ENCODE data around the gene FHIT.

- no peak for TF ChIP-seq CEBPB (IDR thresholded peaks at IDR 0.05; ENCODE audit: low read depth, low read length)
- TF ChIP-seq CTCF (conservative IDR thresholded peaks at IDR 0.05; ENCODE audit: low read depth, low read length) = no peak
- TF ChIP-seq, protein P1, sequence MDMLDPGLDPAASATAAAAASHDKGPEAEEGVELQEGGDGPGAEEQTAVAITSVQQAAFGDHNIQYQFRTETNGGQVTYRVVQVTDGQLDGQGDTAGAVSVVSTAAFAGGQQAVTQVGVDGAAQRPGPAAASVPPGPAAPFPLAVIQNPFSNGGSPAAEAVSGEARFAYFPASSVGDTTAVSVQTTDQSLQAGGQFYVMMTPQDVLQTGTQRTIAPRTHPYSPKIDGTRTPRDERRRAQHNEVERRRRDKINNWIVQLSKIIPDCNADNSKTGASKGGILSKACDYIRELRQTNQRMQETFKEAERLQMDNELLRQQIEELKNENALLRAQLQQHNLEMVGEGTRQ (IDR thresholded peaks at IDR 0.05; ENCODE audit: low read depth, low read length) = no peak
- TF ChIP-seq SMC3 (IDR thresholded peaks at IDR 0.05; ENCODE audit: low read depth, low read length) = no peak
Observed at GRCh38 chr3:60708191-60708975, 542.9 kb downstream of the FHIT start.
